H9 (cell line): ENCODE measurements around the gene LILRA5. TPM values are rescaled to one million over a fixed set of nuclear protein-coding genes. Genes with fewer than 3 reads are reported as not detected.
"Not testable (repeated sequence)": the region's sequence is repeated elsewhere in the genome, so short reads cannot be mapped to it uniquely, and the experiment has no call there.

ENCODE experiments used
- DNase-seq: peaks from one replicate; pipeline ENCODE4 v3.0.0-alpha.2; 2017
- H2AFZ ChIP-seq: one replicate; pipeline ENCODE4 v1.6.1; 2013; ENCODE audit warnings: mild to moderate bottlenecking, low read length, control low read depth, moderate library complexity
- H2AK5ac ChIP-seq: 2 replicates; pipeline ENCODE4 v1.6.1; 2013; ENCODE audit warnings: low read length, control low read depth, mixed read lengths; ENCODE audit not compliant: insufficient read length
- H2BK120ac ChIP-seq: one replicate; pipeline ENCODE4 v1.6.1; 2013; ENCODE audit warnings: low read depth, mild to moderate bottlenecking, low read length, control low read depth, inconsistent platforms; ENCODE audit not compliant: poor library complexity, severe bottlenecking
- H2BK12ac ChIP-seq: 2 replicates; pipeline ENCODE4 v1.6.1; 2013; ENCODE audit warnings: low read length, control low read depth, mixed read lengths, low read depth; ENCODE audit not compliant: insufficient read length
- H2BK15ac ChIP-seq: 2 replicates; pipeline ENCODE4 v1.6.1; 2013; ENCODE audit warnings: low read depth, low read length, control low read depth
- H2BK20ac ChIP-seq: one replicate; pipeline ENCODE4 v1.6.1; 2013; ENCODE audit warnings: low read depth, mild to moderate bottlenecking, low read length, control low read depth, inconsistent platforms; ENCODE audit not compliant: poor library complexity, severe bottlenecking
- H2BK5ac ChIP-seq: 2 replicates; pipeline ENCODE4 v1.6.1; 2013; ENCODE audit warnings: low read length, control low read depth, mixed read lengths; ENCODE audit not compliant: insufficient read length
- H3K14ac ChIP-seq: 2 replicates; pipeline ENCODE4 v1.6.1; 2013; ENCODE audit warnings: low read length, control low read depth; ENCODE audit not compliant: insufficient read depth
- H3K18ac ChIP-seq: 2 replicates; pipeline ENCODE4 v1.6.1; 2013; ENCODE audit warnings: low read depth, mild to moderate bottlenecking, mixed read lengths, low read length, control low read depth; ENCODE audit not compliant: insufficient read length
- H3K23ac ChIP-seq: 2 replicates; pipeline ENCODE4 v1.6.1; 2013; ENCODE audit warnings: low read length, control low read depth, mixed read lengths, low read depth; ENCODE audit not compliant: insufficient read length
- H3K23me2 ChIP-seq: 2 replicates; pipeline ENCODE4 v1.6.1; 2013; ENCODE audit warnings: low read depth, mild to moderate bottlenecking, mixed read lengths, low read length, control low read depth; ENCODE audit not compliant: insufficient read length, poor library complexity, severe bottlenecking
- H3K27ac ChIP-seq: 2 replicates; pipeline ENCODE4 v1.5.1; 2013; ENCODE audit warnings: low read length, control low read depth, mixed read lengths, low read depth; ENCODE audit not compliant: insufficient read length
- H3K27me3 ChIP-seq: 2 replicates; pipeline ENCODE4 v1.6.1; 2013; ENCODE audit warnings: low read length, control low read depth, inconsistent platforms; ENCODE audit not compliant: insufficient read depth
- H3K4ac ChIP-seq: 2 replicates; pipeline ENCODE4 v1.6.1; 2013; ENCODE audit warnings: low read depth, mild to moderate bottlenecking, control low read depth, inconsistent platforms, low read length, moderate library complexity
- H3K4me1 ChIP-seq: 2 replicates; pipeline ENCODE4 v1.6.1; 2013; ENCODE audit warnings: low read length, control low read depth, inconsistent platforms; ENCODE audit not compliant: insufficient read depth
- H3K4me2 ChIP-seq: 2 replicates; pipeline ENCODE4 v1.6.1; 2013; ENCODE audit warnings: low read length, control low read depth, mixed read lengths; ENCODE audit not compliant: insufficient read length, insufficient read depth
- H3K56ac ChIP-seq: 2 replicates; pipeline ENCODE4 v1.6.1; 2013; ENCODE audit warnings: low read depth, mild to moderate bottlenecking, mixed read lengths, low read length, control low read depth; ENCODE audit not compliant: insufficient read length
- H3K79me1 ChIP-seq: 2 replicates; pipeline ENCODE4 v1.6.1; 2013; ENCODE audit warnings: low read depth, mild to moderate bottlenecking, moderate library complexity, low read length, control low read depth, inconsistent platforms; ENCODE audit not compliant: insufficient read depth, poor library complexity, severe bottlenecking
- H3K79me2 ChIP-seq: 2 replicates; pipeline ENCODE4 v1.6.1; 2013; ENCODE audit warnings: low read length, control low read depth, inconsistent platforms; ENCODE audit not compliant: insufficient read depth
- H3K9ac ChIP-seq: 2 replicates; pipeline ENCODE4 v1.6.1; 2013; ENCODE audit warnings: low read length, control low read depth, mixed read lengths; ENCODE audit not compliant: insufficient read length; ENCODE audit errors: extremely low read depth
- H3K9me3 ChIP-seq: one replicate; pipeline ENCODE4 v1.6.1; 2013; ENCODE audit warnings: low read depth, low read length, inconsistent platforms; ENCODE audit not compliant: control insufficient read depth
- H3T11ph ChIP-seq: one replicate; pipeline ENCODE4 v1.6.1; 2013; ENCODE audit warnings: mild to moderate bottlenecking, low read length, control low read depth, inconsistent platforms
- H4K20me1 ChIP-seq: one replicate; pipeline ENCODE4 v1.6.1; 2013; ENCODE audit not compliant: control insufficient read depth, insufficient read length, insufficient read depth
- H4K5ac ChIP-seq: 2 replicates; pipeline ENCODE4 v1.6.1; 2013; ENCODE audit warnings: low read depth, mild to moderate bottlenecking, mixed read lengths, low read length, control low read depth; ENCODE audit not compliant: insufficient read length
- H4K8ac ChIP-seq: replicated peaks from 2 replicates; pipeline ENCODE4 v1.6.1; 2013; ENCODE audit warnings: low read length, control low read depth, mixed read lengths, low read depth; ENCODE audit not compliant: insufficient read length
- H4K91ac ChIP-seq: 2 replicates; pipeline ENCODE4 v1.6.1; 2013; ENCODE audit warnings: low read depth, mild to moderate bottlenecking, moderate library complexity, mixed read lengths, low read length, control low read depth; ENCODE audit not compliant: insufficient read length
- H3K27ac Mint-ChIP-seq, 3 experiments: 2 replicates in 2 of 3; 3 replicates in 1 of 3; pipeline ENCODE4 v1.8.0; 2020 to 2021; ENCODE audit warnings: mixed read lengths in 3 of 3, mild to moderate bottlenecking in 1 of 3, moderate library complexity in 1 of 3
- H3K27me3 Mint-ChIP-seq: 2 replicates; pipeline ENCODE4 v1.8.0; 2021; ENCODE audit warnings: low read depth, mild to moderate bottlenecking, moderate library complexity, mixed read lengths
- H3K36me3 Mint-ChIP-seq, 3 experiments: 2 replicates in 2 of 3; 3 replicates in 1 of 3; pipeline ENCODE4 v1.8.0; 2020 to 2021; ENCODE audit warnings: low read depth in 3 of 3, mixed read lengths in 3 of 3; ENCODE audit not compliant: insufficient read depth in 1 of 3
- H3K4me1 Mint-ChIP-seq, 2 experiments: 2 replicates each; pipeline ENCODE4 v1.8.0; 2020; ENCODE audit warnings: mixed read lengths in 2 of 2
- H3K4me3 Mint-ChIP-seq, 2 experiments: 2 replicates in 1 of 2; 3 replicates in 1 of 2; pipeline ENCODE4 v1.8.0; 2020 to 2021; ENCODE audit warnings: mild to moderate bottlenecking in 2 of 2, mixed read lengths in 2 of 2, moderate library complexity in 1 of 2
- H3K9me3 Mint-ChIP-seq, 2 experiments: 2 replicates in 1 of 2; 3 replicates in 1 of 2; pipeline ENCODE4 v1.8.0; 2020; ENCODE audit warnings: mild to moderate bottlenecking in 2 of 2, mixed read lengths in 2 of 2, moderate library complexity in 1 of 2
- WGBS: extraction: QIAGEN DNeasy Blood & Tissue Kit; methylation state at CpG from one replicate; pipeline ENCODE4 v1.1.7; 2013; ENCODE audit warnings: missing lambda C conversion rate, low lambda C conversion rate, mixed read lengths; ENCODE audit not compliant: insufficient read length; ENCODE audit errors: extremely low coverage; 5-methylcytosine and 5-hydroxymethylcytosine counted together
- total RNA-seq: library from RNA; stranded (reverse); gene quantifications from 2 replicates; pipeline ENCODE4 v1.2.1, GENCODE V29; 2021
- TF ChIP-seq, protein P1 (sequence below): fragments of 200-600 bp; sonication (generic); conservative IDR thresholded peaks from 3 replicates; pipeline ENCODE4 v1.8.0; 2021; ENCODE audit warnings: antibody characterized with exemption, mild to moderate bottlenecking

LILRA5 gene
- total RNA-seq, 1 experiment from 2014 or later, result not detected

DNA sequence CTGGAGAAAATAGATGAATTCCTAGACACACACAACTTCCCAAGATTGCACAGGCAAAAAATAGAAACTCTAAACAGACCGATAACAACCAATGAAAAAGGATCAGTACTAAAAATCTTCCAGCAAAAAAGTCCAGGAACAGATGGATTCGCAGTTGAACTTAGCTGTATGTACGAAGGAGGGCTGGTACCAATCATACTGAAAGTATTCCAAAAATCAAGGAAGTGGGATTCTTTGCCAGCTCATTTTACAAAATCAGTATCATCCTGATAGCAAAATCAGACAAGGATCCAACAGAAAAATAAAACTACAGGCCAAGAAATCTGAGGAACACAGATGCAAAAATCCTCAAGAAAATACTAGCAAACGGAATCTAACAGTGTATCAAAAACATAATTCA, 25.5 kb downstream of the LILRA5 start:
- H3K9me3 ChIP-seq, result no peaks in the 10 kb centered on the region
- no peaks in the 10 kb centered on the region for H3K36me3 Mint-ChIP-seq
- peaks cover 32% of the 10 kb centered on the region for H3K27me3 Mint-ChIP-seq

DNA sequence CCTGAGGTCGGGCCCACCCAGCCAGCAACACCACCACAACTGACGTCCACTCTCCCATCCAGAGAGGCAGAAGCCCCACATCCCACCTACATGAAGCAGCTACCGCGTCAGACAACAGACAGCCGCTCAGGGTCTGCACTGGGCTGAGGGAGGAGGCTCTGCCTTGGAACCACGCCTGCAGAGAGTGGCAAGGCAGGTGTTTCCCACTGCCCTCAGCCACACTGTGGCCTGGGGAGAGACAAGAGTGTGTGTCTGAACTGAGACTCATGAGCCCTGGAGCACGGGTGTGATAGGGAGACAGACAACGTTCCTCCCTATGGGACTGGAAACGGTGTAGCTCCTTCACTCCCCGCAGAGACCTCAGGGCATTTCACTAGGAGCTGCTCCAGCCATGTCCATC, 26.7 kb downstream of the LILRA5 start:
- not testable (repeated sequence) for H3K4me3 Mint-ChIP-seq, H2BK120ac ChIP-seq, H2AK5ac ChIP-seq, H2AFZ ChIP-seq, H2BK5ac ChIP-seq, H2BK15ac ChIP-seq, H3K14ac ChIP-seq, H3K79me1 ChIP-seq, H3K9me3 ChIP-seq, H3K36me3 Mint-ChIP-seq, H2BK12ac ChIP-seq, H4K91ac ChIP-seq, H3K79me2 ChIP-seq, H3K9ac ChIP-seq, H3K27me3 ChIP-seq, H4K20me1 ChIP-seq, H3K4ac ChIP-seq, H3K4me1 ChIP-seq, H3K4me2 ChIP-seq, H3K18ac ChIP-seq, H3K27ac ChIP-seq, H3K27ac Mint-ChIP-seq, H3K23ac ChIP-seq, H3K56ac ChIP-seq, DNase-seq, H3T11ph ChIP-seq, H3K23me2 ChIP-seq, H2BK20ac ChIP-seq, H4K8ac ChIP-seq, H4K5ac ChIP-seq
- peaks cover 0 to 16% of the 10 kb centered on the region in 2 experiments; a peak in 2 of 4 replicates for H3K4me1 Mint-ChIP-seq
- peaks cover 0 to 66% of the 10 kb centered on the region in 2 experiments; a peak in 2 of 5 replicates for H3K9me3 Mint-ChIP-seq
- no CpG with 5 or more reads among the region's 10 CpGs for WGBS
- H3K27me3 Mint-ChIP-seq, result peaks cover 34% of the 10 kb centered on the region

More for the DNA sequence above, 25.5 kb downstream of the LILRA5 start:
- Histone ChIP-seq H2BK5ac (no peak overlapping the region), H3K4ac (no peak overlapping the region), H3T11ph (no peak overlapping the region), H2BK120ac (no peak overlapping the region), H3K79me2 (no peaks in the 10 kb centered on the region), H3K4me1 (no peaks in the 10 kb centered on the region), H3K9ac (no peak overlapping the region), H2BK20ac (no peak overlapping the region), H3K18ac (no peak overlapping the region), H4K5ac (no peak overlapping the region), H3K27ac (no peak overlapping the region), H3K14ac (no peak overlapping the region), H3K27me3 (no peaks in the 10 kb centered on the region), H4K8ac (no peak overlapping the region), H3K23ac (no peak overlapping the region), H2BK12ac (no peak overlapping the region), H3K79me1 (no peaks in the 10 kb centered on the region), H3K56ac (no peak overlapping the region), H2BK15ac (no peak overlapping the region), H3K4me2 (no peak overlapping the region), H4K91ac (no peak overlapping the region), H2AK5ac (no peak overlapping the region), H4K20me1 (no peaks in the 10 kb centered on the region), H3K23me2 (no peaks in the 10 kb centered on the region), H2AFZ (no peak overlapping the region)
- Mint-ChIP-seq H3K9me3 (peaks cover 0 to 57% of the 10 kb centered on the region in 2 experiments; a peak in 2 of 5 replicates), H3K27ac (no peak overlapping the region), H3K4me3 (no peak overlapping the region), H3K4me1 (peaks cover 0 to 16% of the 10 kb centered on the region in 2 experiments; a peak in 2 of 4 replicates)
- DNase-seq, result no peak
- WGBS, result no CpG with 5 or more reads among the region's 4 CpGs
- TF ChIP-seq, protein P1, sequence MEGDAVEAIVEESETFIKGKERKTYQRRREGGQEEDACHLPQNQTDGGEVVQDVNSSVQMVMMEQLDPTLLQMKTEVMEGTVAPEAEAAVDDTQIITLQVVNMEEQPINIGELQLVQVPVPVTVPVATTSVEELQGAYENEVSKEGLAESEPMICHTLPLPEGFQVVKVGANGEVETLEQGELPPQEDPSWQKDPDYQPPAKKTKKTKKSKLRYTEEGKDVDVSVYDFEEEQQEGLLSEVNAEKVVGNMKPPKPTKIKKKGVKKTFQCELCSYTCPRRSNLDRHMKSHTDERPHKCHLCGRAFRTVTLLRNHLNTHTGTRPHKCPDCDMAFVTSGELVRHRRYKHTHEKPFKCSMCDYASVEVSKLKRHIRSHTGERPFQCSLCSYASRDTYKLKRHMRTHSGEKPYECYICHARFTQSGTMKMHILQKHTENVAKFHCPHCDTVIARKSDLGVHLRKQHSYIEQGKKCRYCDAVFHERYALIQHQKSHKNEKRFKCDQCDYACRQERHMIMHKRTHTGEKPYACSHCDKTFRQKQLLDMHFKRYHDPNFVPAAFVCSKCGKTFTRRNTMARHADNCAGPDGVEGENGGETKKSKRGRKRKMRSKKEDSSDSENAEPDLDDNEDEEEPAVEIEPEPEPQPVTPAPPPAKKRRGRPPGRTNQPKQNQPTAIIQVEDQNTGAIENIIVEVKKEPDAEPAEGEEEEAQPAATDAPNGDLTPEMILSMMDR, result no peak
